Parathyroid adenoma (tissue), 2 donors: ENCODE measurements around the gene FAM219A.

Experiments
- H2AFZ ChIP-seq: fragments of 300-600 bp; sonication (generic); one replicate; pipeline ENCODE4 v1.7.0; 2017; ENCODE audit warnings: antibody characterized with exemption, mild to moderate bottlenecking
- H3K27ac ChIP-seq: fragments of 300-600 bp; sonication (generic); one replicate; pipeline ENCODE4 v1.7.0; 2017
- H3K27me3 ChIP-seq: fragments of 300-600 bp; sonication (generic); one replicate; pipeline ENCODE4 v1.7.0; 2017; ENCODE audit warnings: low read length; ENCODE audit not compliant: control insufficient read depth, insufficient read depth
- H3K36me3 ChIP-seq: fragments of 300-600 bp; sonication (generic); one replicate; pipeline ENCODE4 v1.7.0; 2017; ENCODE audit warnings: low read length; ENCODE audit not compliant: control insufficient read depth, insufficient read depth
- H3K4me1 ChIP-seq: fragments of 300-600 bp; sonication (generic); one replicate; pipeline ENCODE4 v1.7.0; 2017; ENCODE audit warnings: control low read depth
- H3K4me2 ChIP-seq: fragments of 300-600 bp; sonication (generic); one replicate; pipeline ENCODE4 v1.7.0; 2017; ENCODE audit warnings: low read length
- H3K4me3 ChIP-seq: fragments of 300-600 bp; sonication (generic); one replicate; pipeline ENCODE4 v1.7.0; 2017; ENCODE audit warnings: low read depth, low read length
- H3K79me2 ChIP-seq: fragments of 300-600 bp; sonication (generic); one replicate; pipeline ENCODE4 v1.7.0; 2017; ENCODE audit warnings: control low read depth
- H3K9ac ChIP-seq: fragments of 300-600 bp; sonication (generic); one replicate; pipeline ENCODE4 v1.7.0; 2017; ENCODE audit warnings: mild to moderate bottlenecking
- H3K9me3 ChIP-seq: fragments of 300-600 bp; sonication (generic); one replicate; pipeline ENCODE4 v1.7.0; 2017; ENCODE audit warnings: low read length; ENCODE audit not compliant: control insufficient read depth
- TF ChIP-seq, protein P1 (sequence below): fragments of 300-600 bp; sonication (generic); IDR thresholded peaks from one replicate; pipeline ENCODE4 v1.7.0; 2017; ENCODE audit warnings: antibody characterized with exemption, mild to moderate bottlenecking
- donor health status: primary hyperparathyroidism.

Gene FAM219A, protein sequence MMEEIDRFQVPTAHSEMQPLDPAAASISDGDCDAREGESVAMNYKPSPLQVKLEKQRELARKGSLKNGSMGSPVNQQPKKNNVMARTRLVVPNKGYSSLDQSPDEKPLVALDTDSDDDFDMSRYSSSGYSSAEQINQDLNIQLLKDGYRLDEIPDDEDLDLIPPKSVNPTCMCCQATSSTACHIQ

GRCh38 chr9:34458013-34458958 lies at the start of gene FAM219A, which contains the start of gene DNAI1:
FAM219A (minus strand) TSS chr9:34458570; CDS start chr9:34458263, 307 bp downstream.
DNAI1 (plus strand) TSS chr9:34458805; CDS start chr9:34459006, 201 bp downstream.
- Histone ChIP-seq H3K27ac (peak within 1 kb of the TSS; percentile 24), H3K79me2 (peaks cover 13% of the 10 kb centered on the region), H3K9ac (peak within 1 kb of the TSS; percentile 35), H3K27me3 (no peaks in the 10 kb centered on the region), H3K9me3 (no peaks in the 10 kb centered on the region), H3K4me2 (peak within 1 kb of the TSS; percentile 92), H2AFZ (peak within 1 kb of the TSS; percentile 72), H3K4me1 (no peaks in the 10 kb centered on the region), H3K36me3 (no peaks in the 10 kb centered on the region), H3K4me3 (peak within 1 kb of the TSS; percentile 71)
- TF ChIP-seq, protein P1, sequence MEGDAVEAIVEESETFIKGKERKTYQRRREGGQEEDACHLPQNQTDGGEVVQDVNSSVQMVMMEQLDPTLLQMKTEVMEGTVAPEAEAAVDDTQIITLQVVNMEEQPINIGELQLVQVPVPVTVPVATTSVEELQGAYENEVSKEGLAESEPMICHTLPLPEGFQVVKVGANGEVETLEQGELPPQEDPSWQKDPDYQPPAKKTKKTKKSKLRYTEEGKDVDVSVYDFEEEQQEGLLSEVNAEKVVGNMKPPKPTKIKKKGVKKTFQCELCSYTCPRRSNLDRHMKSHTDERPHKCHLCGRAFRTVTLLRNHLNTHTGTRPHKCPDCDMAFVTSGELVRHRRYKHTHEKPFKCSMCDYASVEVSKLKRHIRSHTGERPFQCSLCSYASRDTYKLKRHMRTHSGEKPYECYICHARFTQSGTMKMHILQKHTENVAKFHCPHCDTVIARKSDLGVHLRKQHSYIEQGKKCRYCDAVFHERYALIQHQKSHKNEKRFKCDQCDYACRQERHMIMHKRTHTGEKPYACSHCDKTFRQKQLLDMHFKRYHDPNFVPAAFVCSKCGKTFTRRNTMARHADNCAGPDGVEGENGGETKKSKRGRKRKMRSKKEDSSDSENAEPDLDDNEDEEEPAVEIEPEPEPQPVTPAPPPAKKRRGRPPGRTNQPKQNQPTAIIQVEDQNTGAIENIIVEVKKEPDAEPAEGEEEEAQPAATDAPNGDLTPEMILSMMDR: no peak

DNA sequence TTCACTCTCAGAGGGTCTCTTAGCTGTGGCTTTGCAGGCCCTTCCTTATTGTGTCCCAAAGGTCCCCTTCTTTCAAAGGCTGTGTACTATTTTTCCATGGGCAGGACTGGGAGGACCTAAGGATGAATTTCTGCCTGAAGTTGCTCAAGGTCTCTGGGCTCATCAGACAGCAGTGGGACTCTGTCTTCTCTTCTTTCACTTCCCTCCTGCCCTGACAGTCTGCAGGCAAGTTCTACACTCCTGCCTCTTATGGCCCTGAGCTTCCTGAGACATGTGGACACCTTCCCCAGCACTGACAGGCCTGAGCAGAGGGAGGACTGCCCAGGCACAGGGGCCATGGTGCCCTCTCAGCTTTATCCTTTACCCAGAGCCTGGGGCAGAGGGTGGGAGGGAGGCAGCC lies 49.6 kb upstream of the FAM219A start:
- Histone ChIP-seq H3K79me2 (no peaks in the 10 kb centered on the region), H3K4me2 (no peak overlapping the region), H3K4me1 (no peaks in the 10 kb centered on the region), H3K36me3 (no peaks in the 10 kb centered on the region), H2AFZ (no peak overlapping the region), H3K4me3 (no peak overlapping the region), H3K27ac (no peak overlapping the region), H3K27me3 (no peaks in the 10 kb centered on the region), H3K9ac (no peak overlapping the region), H3K9me3 (no peaks in the 10 kb centered on the region)
- TF ChIP-seq, protein P1: no peak

DNA sequence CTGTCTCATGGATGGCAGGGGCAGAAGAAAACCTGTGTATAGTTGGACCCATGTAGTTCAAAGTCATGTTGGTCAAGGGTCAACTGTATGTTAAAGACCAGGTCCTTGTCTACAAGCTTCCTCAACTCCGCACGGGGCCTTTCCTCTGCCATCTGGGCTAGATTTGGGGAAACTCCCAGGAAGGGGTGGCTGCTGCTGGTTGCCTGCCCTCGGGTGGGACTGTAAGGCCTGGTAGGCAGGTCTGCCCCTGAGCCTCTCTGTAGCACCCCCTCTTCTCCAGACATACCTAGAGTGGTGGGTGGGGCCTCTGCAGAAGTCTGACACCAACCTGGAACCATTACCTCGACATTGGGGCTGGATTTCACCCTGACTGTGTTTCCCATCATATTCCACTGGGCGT lies 49.2 kb upstream of the FAM219A start:
- no peaks in the 10 kb centered on the region for H3K4me1 ChIP-seq
- no peaks in the 10 kb centered on the region for H3K27me3 ChIP-seq
- H3K79me2 ChIP-seq: no peaks in the 10 kb centered on the region
- TF ChIP-seq, protein P1: no peak
- H2AFZ ChIP-seq: no peak overlapping the region
- H3K36me3 ChIP-seq: no peaks in the 10 kb centered on the region
- H3K4me3 ChIP-seq: no peak overlapping the region
- H3K9me3 ChIP-seq: no peaks in the 10 kb centered on the region
- H3K4me2 ChIP-seq: no peak overlapping the region
- H3K27ac ChIP-seq: no peak overlapping the region
- no peak overlapping the region for H3K9ac ChIP-seq

DNA sequence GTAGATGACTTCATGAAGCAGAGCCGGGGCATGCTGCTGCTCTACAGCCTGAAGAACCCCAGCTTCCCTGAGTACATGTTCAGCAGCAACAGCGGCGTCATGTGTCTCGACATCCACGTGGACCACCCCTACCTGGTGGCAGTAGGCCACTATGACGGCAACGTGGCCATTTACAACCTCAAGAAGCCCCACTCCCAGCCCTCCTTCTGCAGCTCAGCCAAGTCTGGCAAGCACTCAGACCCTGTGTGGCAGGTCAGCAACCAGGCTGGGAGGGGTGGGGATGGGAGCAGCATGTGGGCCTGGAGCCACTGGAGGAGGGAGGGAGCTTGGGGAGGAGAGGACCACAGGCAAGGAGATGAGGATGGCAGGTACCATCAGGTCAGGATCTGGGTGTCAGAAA lies 48.3 kb upstream of the FAM219A start:
- Histone ChIP-seq H3K9me3 (no peaks in the 10 kb centered on the region), H3K36me3 (no peaks in the 10 kb centered on the region), H3K27ac (no peak overlapping the region), H3K79me2 (no peaks in the 10 kb centered on the region), H3K4me2 (no peak overlapping the region), H3K4me3 (no peak overlapping the region), H3K27me3 (no peaks in the 10 kb centered on the region), H3K9ac (no peak overlapping the region), H2AFZ (no peak overlapping the region), H3K4me1 (no peaks in the 10 kb centered on the region)
- TF ChIP-seq, protein P1: no peak
